AG04449 (cell line): ENCODE results near the gene PDE8A.

Experiments used
- CTCF ChIA-PET: fragments of 350-600 bp; formaldehyde crosslinking; extraction: SDS; loops from one replicate; lab custom pipeline; 2021; ENCODE audit warnings: antibody characterized with exemption; lab: Yijun Ruan, JAX
- POLR2A ChIA-PET: fragments of 400-600, 350-600 bp; formaldehyde crosslinking; extraction: SDS; loops from one replicate; lab custom pipeline; 2020; ENCODE audit warnings: antibody characterized with exemption, inconsistent platforms; lab: Yijun Ruan, JAX
- DNase-seq: peaks from one replicate; pipeline ENCODE4 v3.0.0-alpha.2; 2010; ENCODE audit warnings: low read depth, low spot score
- H3K4me3 ChIP-seq: 2 replicates; pipeline ENCODE4 v1.5.1; 2011; ENCODE audit warnings: low read depth, mild to moderate bottlenecking, control low read depth, low read length
- TF ChIP-seq, protein P1 (sequence below): IDR thresholded peaks from one replicate; pipeline ENCODE4 v1.5.1; 2011; ENCODE audit warnings: mild to moderate bottlenecking, moderate library complexity, low read length, control low read depth, inconsistent platforms; ENCODE audit not compliant: insufficient read depth; ENCODE audit errors: missing control alignments

Gene PDE8A

DNA sequence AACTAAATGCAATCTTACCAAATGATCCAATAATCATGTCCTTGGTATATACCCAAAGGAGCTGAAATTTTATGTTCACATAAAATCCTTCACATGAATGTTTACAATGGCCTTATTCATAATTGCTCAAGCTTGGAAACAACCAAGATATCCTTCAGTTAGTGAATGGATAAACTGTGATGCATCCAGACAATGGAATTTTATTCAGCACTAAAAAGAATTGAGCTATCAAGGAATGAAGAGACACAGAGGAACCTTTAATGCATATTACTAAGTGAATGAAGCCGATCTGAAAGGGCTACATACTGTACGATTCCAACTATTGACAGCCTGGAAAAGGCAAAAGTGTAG is 168.4 kb downstream of the PDE8A start:
- TF ChIP-seq, protein P1, sequence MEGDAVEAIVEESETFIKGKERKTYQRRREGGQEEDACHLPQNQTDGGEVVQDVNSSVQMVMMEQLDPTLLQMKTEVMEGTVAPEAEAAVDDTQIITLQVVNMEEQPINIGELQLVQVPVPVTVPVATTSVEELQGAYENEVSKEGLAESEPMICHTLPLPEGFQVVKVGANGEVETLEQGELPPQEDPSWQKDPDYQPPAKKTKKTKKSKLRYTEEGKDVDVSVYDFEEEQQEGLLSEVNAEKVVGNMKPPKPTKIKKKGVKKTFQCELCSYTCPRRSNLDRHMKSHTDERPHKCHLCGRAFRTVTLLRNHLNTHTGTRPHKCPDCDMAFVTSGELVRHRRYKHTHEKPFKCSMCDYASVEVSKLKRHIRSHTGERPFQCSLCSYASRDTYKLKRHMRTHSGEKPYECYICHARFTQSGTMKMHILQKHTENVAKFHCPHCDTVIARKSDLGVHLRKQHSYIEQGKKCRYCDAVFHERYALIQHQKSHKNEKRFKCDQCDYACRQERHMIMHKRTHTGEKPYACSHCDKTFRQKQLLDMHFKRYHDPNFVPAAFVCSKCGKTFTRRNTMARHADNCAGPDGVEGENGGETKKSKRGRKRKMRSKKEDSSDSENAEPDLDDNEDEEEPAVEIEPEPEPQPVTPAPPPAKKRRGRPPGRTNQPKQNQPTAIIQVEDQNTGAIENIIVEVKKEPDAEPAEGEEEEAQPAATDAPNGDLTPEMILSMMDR, result no peak
- H3K4me3 ChIP-seq, result no peak overlapping the region
- ChIA-PET CTCF (interaction anchor here (0.7 kb wide), 2 partner anchors 19 to 41 kb away, joined by 3 to 4 read pairs; no protein-coding TSS in a partner anchor), POLR2A (no interaction called here)
- DNase-seq, result no peak

GRCh38 chr15:85151145-85151544 is 169.5 kb downstream of the PDE8A start:
- no peak overlapping the region for H3K4me3 ChIP-seq
- ChIA-PET CTCF (interaction anchor here (1.5 kb wide), 1 partner anchor 17 kb away, joined by 3 read pairs; no protein-coding TSS in a partner anchor), POLR2A (no interaction called here)
- TF ChIP-seq, protein P1, result no peak
- no peak for DNase-seq

- CTCF ChIA-PET, result interaction anchor here (1.5 kb wide), 1 partner anchor 17 kb away, joined by 3 read pairs; no protein-coding TSS in a partner anchor
- TF ChIP-seq, protein P1, result no peak
- no peak for DNase-seq
- H3K4me3 ChIP-seq, result no peak overlapping the region
- POLR2A ChIA-PET, result no interaction called here
Observed at GRCh38 chr15:85151861-85152260, 170.2 kb downstream of the PDE8A start.

DNA sequence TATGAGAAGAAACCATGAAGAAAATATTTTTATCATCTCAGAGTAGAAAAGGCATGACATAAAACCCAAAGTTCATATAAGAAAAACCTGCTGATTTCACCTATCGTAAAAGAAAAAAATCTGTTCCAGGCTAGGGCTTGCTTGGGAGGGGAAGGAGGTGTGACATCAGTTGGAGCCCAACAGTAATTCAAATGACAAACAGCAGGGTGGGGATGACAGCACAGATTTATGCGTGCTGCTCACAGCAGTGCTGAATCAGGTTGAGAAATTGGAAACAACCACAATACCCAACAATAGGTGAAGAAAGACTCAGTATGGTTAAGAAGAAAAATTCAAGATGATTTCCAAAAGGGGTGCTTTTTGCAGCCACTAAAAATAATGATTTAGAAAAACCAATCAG is 172.4 kb downstream of the PDE8A start:
- TF ChIP-seq, protein P1, result no peak
- ChIA-PET CTCF (no interaction called here), POLR2A (no interaction called here)
- DNase-seq, result no peak
- no peak overlapping the region for H3K4me3 ChIP-seq

GRCh38 chr15:85155360-85155759 is 173.7 kb downstream of the PDE8A start:
- CTCF ChIA-PET, result no interaction called here
- TF ChIP-seq, protein P1, result no peak
- no peak for DNase-seq
- POLR2A ChIA-PET, result no interaction called here
- no peak overlapping the region for H3K4me3 ChIP-seq

DNA sequence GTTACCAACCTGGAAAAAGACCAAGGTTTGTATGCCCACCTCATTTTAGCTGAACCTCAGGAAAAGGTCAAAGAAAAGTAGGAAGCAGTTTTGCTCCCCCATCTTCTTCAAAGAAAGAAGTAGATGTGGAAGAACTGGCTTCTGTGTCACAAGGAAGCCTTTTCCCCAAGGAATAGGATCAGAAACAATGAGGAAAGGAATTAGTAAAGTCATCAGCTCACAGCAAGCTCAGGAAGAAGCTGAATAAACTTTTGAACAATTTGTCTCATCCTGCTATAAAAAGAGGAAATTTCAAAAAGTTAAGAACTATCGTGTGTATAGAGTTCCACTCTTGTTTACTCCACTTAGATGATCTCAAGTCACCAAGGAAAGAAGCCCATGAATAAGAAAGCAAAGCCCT is 174.2 kb downstream of the PDE8A start:
- ChIA-PET POLR2A (no interaction called here), CTCF (no interaction called here)
- TF ChIP-seq, protein P1, result no peak
- no peak overlapping the region for H3K4me3 ChIP-seq
- no peak for DNase-seq
